ENCODE results near the gene DLG1. TPM values are rescaled to one million over a fixed set of nuclear protein-coding genes. Genes with fewer than 3 reads are reported as not detected.

DLG1 gene
- total RNA-seq, 4 donors from 2014 or later, result 103 to 150 (median 122) TPM

GRCh38 chr3:197343656-197344408, 45.4 kb upstream of the DLG1 start:
- Histone ChIP-seq H3K4me1 (peaks cover 0 to 9% (median 5%) of the 10 kb centered on the region in 3 donors), H3K36me3 (no peaks in the 10 kb centered on the region), H3K27ac (no peak overlapping the region), H3K27me3 (no peaks in the 10 kb centered on the region), H3K4me3 (no peak overlapping the region), H3K9me3 (no peaks in the 10 kb centered on the region)
- no peak for DNase-seq
- TF ChIP-seq POLR2A (IDR thresholded peaks at IDR 0.05), result no peak
- TF ChIP-seq, protein P1, sequence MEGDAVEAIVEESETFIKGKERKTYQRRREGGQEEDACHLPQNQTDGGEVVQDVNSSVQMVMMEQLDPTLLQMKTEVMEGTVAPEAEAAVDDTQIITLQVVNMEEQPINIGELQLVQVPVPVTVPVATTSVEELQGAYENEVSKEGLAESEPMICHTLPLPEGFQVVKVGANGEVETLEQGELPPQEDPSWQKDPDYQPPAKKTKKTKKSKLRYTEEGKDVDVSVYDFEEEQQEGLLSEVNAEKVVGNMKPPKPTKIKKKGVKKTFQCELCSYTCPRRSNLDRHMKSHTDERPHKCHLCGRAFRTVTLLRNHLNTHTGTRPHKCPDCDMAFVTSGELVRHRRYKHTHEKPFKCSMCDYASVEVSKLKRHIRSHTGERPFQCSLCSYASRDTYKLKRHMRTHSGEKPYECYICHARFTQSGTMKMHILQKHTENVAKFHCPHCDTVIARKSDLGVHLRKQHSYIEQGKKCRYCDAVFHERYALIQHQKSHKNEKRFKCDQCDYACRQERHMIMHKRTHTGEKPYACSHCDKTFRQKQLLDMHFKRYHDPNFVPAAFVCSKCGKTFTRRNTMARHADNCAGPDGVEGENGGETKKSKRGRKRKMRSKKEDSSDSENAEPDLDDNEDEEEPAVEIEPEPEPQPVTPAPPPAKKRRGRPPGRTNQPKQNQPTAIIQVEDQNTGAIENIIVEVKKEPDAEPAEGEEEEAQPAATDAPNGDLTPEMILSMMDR (IDR thresholded peaks at IDR 0.05), result no peak
- 70 to 72% methylated on average over 10 of the region's 10 CpGs for WGBS, 2 donors
- intact Hi-C loops (cut with DNase I), result no loop called here

DNA sequence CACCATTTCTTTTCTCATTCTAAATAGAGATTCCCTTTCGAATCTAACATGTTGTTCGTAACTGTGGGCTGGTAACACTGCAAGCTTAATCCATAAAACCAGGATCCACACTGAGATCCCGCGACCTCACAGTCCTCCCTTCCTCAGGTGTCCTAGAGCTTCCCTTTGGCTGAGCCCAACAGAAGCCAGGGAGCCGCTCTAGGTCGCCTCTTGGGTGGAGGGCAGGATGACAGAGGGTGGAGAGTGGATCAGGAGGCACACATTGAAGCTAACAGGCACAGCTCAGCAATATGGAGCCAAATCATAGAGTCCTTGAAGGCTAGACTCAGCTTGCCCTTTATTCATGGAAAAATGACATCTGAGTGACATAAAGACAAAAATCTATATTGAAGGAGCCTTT, 44.7 kb upstream of the DLG1 start:
- H3K27me3 ChIP-seq, result no peaks in the 10 kb centered on the region
- no peaks in the 10 kb centered on the region for H3K9me3 ChIP-seq
- 92 to 98% methylated on average over 5 to 6 of the region's 6 CpGs for WGBS, 2 donors
- no peak for DNase-seq
- intact Hi-C loops (cut with DNase I), result no loop called here
- H3K4me3 ChIP-seq, result no peak overlapping the region
- H3K27ac ChIP-seq, result no peak overlapping the region
- peaks cover 0 to 9% (median 5%) of the 10 kb centered on the region in 3 donors for H3K4me1 ChIP-seq
- TF ChIP-seq, protein P1 (IDR thresholded peaks at IDR 0.05), result no peak
- no peak for TF ChIP-seq POLR2A (IDR thresholded peaks at IDR 0.05)
- no peaks in the 10 kb centered on the region for H3K36me3 ChIP-seq

GRCh38 chr3:197340521-197340871, 42.1 kb upstream of the DLG1 start:
- Histone ChIP-seq H3K36me3 (no peaks in the 10 kb centered on the region), H3K9me3 (no peaks in the 10 kb centered on the region), H3K4me1 (peaks cover 0 to 9% (median 5%) of the 10 kb centered on the region in 3 donors), H3K4me3 (no peak overlapping the region), H3K27me3 (no peaks in the 10 kb centered on the region), H3K27ac (no peak overlapping the region)
- TF ChIP-seq, protein P1 (IDR thresholded peaks at IDR 0.05), result no peak
- TF ChIP-seq POLR2A (IDR thresholded peaks at IDR 0.05), result no peak
- DNase-seq, result no peak
- intact Hi-C loops (cut with DNase I), result no loop called here

DNA sequence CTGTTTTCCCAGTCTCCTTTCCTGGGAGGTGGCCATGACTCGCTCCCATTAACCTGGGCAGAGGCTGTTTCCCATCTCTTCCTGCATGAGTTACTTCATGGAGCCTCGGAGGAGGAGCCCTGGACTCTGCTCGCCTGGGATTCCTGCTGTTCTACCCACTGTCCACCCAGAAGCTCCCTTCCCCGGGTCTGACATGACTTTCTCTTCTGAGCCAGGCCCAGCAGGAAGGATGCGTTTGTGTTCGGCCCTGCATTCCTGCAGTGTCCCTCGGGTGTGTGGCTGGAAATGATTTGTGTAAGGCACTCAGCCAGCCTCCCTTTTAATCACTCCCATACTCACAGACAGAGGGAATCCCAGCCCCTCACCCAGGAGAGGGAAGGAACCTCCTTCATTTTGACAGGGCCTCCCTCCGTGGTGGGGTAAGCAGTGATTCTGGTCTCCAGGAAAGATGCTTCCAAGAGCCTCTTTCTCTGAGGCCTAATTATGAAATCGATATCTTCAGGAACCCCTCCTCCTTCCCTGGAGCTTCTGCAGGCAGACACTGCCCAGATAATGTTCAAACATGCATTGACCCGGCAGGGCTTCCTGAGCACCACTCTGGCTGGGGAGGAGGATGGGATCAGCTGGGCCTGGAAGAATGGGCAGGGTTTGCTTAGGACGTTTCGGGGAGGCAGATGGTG, 41.6 kb upstream of the DLG1 start:
- H3K36me3 ChIP-seq, result no peaks in the 10 kb centered on the region
- DNase-seq, result no peak
- H3K9me3 ChIP-seq, result no peaks in the 10 kb centered on the region
- WGBS, 2 donors, result 39 to 48% methylated on average over 9 to 12 of the region's 12 CpGs
- H3K27me3 ChIP-seq, result no peaks in the 10 kb centered on the region
- H3K4me3 ChIP-seq, result no peak overlapping the region
- H3K4me1 ChIP-seq, result peaks cover 0 to 9% (median 5%) of the 10 kb centered on the region in 3 donors
- intact Hi-C loops (cut with DNase I), result no loop called here
- peak overlapping the region in 1 of 4 donors; percentile 12 for H3K27ac ChIP-seq
- no peak for TF ChIP-seq POLR2A (IDR thresholded peaks at IDR 0.05)
- TF ChIP-seq, protein P1 (IDR thresholded peaks at IDR 0.05), result no peak

DNA sequence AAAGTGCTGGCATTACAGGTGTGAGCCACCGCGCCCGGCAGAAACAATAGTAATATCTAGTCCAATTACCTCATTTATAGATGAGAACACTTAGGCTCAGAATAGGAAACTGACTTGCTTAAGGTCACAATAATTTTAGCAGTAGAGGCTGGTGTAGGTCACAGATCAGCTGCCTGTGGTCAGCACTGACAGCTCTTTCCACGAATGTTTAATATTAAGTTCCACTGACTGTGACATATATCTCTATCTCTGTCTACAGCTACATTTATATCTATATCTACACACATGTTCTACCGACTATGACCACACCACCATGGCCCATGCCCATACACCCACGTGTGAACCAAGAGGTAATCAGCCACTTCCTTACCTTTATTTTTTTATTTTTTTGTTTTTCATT, 40.2 kb upstream of the DLG1 start:
- Histone ChIP-seq H3K27me3 (no peaks in the 10 kb centered on the region), H3K9me3 (no peaks in the 10 kb centered on the region), H3K4me3 (no peak overlapping the region), H3K4me1 (peaks cover 0 to 9% (median 5%) of the 10 kb centered on the region in 3 donors), H3K36me3 (no peaks in the 10 kb centered on the region), H3K27ac (no peak overlapping the region)
- intact Hi-C loops (cut with DNase I), result no loop called here
- no peak for DNase-seq
- TF ChIP-seq POLR2A (IDR thresholded peaks at IDR 0.05), result no peak
- TF ChIP-seq, protein P1 (IDR thresholded peaks at IDR 0.05), result no peak
- WGBS, 2 donors, result 70 to 82% methylated on average over 6 of the region's 6 CpGs
